GM12872 (cell line): Measurements from ENCODE around the gene USP40.

Source experiments
- TF ChIP-seq, protein P1 (sequence below): IDR thresholded peaks from 3 replicates; pipeline ENCODE4 v1.5.1; 2011; ENCODE audit warnings: low read depth, mild to moderate bottlenecking, low read length, moderate library complexity; ENCODE audit not compliant: insufficient read depth

The USP40 gene

DNA sequence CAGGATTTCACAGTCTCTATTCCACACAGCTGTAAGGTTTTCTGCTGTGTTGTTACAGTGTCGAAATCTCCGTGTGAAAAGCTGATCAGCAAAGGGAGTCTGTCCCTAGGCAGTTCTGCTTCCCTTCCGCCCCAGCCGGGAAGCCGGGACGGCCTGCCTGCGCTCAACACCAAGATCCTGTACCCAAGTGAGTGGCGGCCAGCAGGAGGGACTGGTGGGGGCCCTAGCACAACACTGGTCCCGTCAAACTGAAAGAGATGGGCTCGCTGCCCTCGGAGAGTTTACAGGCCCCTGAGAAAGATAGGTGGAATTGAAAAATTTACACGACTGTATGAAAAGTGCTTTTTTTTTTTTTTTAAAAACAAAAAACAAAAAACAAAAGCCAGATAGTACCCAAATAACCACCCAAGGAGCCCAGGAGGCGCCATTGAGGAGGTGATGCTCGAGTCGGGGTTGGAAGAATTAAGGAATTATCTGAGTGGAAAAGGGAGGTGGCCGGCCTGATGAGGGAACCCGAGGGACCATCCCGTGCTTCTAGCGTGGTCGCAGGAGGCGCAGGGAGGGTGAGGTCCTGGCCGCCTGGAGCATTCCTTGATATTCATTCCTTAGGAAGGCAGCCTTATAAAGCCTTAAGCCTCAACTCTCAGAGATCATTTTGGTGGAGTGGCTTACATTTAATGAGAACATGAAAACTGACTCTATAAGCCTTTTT is 115.6 kb downstream of the USP40 start:
- TF ChIP-seq, protein P1, sequence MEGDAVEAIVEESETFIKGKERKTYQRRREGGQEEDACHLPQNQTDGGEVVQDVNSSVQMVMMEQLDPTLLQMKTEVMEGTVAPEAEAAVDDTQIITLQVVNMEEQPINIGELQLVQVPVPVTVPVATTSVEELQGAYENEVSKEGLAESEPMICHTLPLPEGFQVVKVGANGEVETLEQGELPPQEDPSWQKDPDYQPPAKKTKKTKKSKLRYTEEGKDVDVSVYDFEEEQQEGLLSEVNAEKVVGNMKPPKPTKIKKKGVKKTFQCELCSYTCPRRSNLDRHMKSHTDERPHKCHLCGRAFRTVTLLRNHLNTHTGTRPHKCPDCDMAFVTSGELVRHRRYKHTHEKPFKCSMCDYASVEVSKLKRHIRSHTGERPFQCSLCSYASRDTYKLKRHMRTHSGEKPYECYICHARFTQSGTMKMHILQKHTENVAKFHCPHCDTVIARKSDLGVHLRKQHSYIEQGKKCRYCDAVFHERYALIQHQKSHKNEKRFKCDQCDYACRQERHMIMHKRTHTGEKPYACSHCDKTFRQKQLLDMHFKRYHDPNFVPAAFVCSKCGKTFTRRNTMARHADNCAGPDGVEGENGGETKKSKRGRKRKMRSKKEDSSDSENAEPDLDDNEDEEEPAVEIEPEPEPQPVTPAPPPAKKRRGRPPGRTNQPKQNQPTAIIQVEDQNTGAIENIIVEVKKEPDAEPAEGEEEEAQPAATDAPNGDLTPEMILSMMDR = no peak

DNA sequence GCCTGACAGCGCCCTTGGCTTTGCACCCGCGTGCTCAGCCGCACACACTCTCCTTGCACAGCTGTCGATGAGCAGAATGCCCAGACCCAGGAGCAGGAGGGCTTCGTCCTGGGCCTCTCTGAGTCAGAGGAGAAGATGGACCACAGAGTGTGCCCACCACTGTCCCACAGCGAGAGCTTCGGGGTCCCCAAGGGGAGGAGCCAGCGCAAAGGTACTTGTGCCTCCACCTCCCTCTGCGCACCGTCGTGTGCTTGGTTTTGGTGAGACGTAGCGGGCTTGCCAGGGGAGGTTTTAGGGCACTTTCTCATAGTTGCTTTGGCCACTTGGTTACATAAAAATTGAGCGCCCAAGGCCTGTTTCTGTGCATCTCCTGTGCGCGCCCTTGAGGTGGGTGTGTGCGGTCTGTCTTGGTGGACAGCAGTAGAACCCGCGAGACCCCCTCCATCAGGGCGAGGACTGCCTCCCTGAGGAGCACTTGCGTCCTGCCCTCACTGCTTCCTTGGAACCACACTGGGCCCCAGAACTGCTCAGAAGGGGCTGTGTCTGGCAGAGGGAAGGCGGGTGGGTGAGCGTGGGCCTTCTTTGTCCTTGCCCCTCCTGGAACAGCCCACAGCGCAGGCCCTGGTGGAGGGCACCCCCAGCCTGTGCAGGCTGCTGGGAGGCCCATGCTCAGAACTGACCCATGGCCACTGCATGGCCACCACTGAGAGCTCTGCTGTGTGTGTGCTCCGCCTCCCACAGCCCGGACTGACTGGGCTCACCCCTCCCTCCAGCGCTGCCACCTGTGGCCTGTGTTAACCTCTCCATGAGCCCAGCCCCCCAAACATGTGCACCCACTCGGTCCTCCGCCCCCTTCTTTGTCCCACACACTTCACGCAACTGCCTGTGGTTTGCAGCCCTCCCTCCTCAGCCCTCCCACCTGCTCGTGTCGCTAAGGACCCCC is 116.4 kb downstream of the USP40 start:
- TF ChIP-seq, protein P1 = no peak

DNA sequence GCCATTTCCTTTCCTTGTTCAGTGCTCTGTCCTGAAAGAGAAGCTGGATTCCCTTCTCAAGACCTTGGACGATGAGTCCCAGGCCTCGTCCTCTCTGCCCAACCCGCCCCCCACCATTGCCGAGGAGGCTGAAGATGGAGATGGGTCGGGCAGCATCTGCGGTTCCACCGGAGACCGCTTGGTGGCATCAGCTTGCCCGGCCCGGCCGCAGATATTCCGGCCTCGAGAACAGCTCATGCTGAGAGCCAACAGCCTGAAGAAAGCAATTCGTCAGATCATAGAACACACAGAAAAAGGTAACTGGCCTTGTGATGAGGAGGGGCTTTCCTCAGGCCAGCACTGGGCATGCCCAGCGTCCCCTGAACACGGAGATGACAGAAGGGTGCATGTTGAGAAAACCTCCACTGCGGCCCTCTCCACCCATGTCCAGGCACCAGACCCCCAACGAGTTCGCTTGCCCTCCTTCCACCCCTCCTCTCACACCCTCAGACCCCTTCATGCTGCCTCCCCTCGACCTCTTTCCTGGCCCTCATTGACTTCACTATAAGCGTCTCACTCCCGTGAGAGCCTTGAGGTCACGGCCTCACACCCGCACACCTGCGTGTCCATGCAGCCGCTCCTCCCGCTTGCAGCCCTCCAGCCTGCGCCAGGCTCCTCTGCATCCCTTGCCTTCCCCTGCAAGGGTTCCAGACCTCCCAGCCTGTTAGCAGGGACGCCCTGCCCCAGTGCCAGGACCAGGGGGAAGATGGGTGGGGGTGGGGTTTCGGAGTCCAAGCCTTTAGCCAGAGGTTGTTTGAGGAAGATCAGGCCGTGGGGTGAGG is 117.3 kb downstream of the USP40 start:
- TF ChIP-seq, protein P1 = no peak

DNA sequence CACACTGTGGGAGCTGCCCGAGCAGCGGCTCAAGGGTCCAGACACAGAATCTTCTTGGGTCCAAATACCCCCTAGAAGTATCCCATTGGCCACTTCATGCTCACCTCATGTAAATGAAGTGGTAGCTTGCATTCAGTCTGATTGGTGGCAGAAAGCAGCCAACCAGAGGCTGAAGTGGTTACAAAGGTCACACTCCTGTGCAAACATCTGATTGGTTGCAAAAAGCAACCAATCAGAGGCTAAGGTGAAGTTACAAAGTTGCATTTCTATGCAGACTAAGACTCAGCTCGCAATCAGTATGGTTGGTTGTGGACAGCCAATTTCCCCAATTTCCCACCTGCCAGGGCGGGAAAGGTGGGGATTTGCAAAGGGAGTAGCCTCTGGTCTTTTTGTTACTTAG is 118.0 kb downstream of the USP40 start:
- TF ChIP-seq, protein P1 = no peak

DNA sequence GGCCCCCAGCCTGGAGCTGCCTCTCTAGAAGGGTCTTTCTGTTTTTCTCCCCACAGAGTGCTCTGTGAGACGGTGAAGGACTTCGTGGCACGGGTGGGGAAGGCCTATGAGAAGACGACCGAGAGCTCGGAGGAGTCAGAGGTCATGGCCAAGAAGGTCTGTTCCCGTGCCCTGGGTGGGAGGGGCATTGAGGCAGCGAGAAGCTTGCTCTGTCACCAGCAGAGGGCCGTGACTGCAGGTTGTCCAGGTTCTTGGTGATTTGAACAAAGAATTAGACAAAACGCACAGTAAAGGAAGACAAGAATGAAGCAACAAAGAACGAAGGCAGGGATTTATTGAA is 118.4 kb downstream of the USP40 start:
- TF ChIP-seq, protein P1 = 0 out of 3 replicates have a peak, but pooled peaks have one; percentile 24

DNA sequence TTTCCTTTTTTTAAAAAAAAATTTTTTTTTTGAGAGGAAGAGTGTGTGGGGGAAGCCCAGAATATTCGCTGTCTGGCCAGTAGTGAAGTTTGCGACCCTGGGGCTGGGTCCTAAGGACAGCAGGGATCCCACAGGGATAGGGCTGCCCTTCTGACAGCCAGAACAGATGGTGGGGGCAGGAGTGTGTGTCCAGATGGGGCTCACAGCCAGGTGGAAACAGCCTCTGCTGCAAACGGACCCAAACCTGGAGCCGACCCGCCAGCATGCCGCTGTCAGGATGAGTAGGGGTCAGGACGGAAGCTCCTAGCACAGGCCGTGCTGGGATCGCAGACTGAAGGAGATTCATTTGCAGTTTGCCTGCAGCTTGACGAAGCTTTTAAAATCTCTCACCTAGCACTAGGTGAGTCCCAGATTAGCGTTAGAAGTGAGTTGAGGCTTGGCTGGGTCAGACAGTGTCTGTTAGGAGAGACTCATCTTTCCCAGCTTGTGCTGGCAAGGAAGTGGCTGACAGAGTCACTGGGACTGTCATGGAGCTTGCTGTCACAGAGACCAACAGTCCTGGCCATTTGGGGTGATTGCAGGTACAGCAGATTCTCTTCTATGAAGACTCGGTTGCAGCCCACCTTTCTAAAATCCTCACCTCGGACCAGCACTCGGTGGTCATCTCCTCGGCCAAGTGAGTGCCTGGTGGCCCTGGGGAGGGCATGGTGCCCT is 118.9 kb downstream of the USP40 start:
- TF ChIP-seq, protein P1 = no peak
